ENCODE results near the gene ANKRD28.

Gene ANKRD28

DNA sequence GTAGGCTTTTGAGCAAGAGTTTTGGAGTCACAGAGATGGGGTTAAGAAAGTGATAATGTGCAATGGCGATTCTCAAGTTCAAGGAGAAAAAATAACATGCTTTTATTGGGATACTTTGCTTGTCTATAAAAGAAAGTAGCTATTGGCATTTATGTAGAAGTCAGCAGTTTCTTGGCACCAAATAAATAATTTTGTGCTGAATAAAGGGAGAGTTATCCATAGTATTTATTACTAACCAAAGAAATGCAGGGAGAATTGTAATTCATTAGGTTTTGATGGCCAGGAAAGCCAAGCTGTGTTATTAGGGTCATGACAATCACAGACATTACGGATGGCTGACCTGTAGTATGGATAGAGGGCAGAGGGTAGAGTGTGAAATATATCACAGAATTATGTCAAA, 163.1 kb downstream of the ANKRD28 start:
- POLR2A ChIA-PET = interaction anchor here (1.7 kb wide), 1 partner anchor 33 kb away, joined by 4 read pairs; the partner anchor contains the start of genes BTD and HACL1
- CTCF ChIA-PET = interaction anchor here (0.6 to 0.8 kb wide), 2 partner anchors 29 to 432 kb away, joined by 3 to 4 read pairs; no protein-coding TSS in a partner anchor
- TF ChIP-seq LEF1 (IDR thresholded peaks at IDR 0.05; ENCODE audit: borderline replicate concordance) (no peak), FOXA1 (IDR thresholded peaks at IDR 0.05) (no peak), TARDBP (IDR thresholded peaks at IDR 0.05) (no peak), BHLHE40 (IDR thresholded peaks at IDR 0.05; ENCODE audit: borderline replicate concordance) (no peak), ZNF384 (IDR thresholded peaks at IDR 0.05) (no peak), NFRKB (IDR thresholded peaks at IDR 0.05) (no peak), SUZ12 (IDR thresholded peaks at IDR 0.05) (no peak), SP1 (IDR thresholded peaks at IDR 0.05) (no peak), ELF4 (IDR thresholded peaks at IDR 0.05) (no peak), FOXM1 (IDR thresholded peaks at IDR 0.05; ENCODE audit: borderline replicate concordance) (no peak), HDGF (IDR thresholded peaks at IDR 0.05; ENCODE audit: borderline replicate concordance) (no peak)
- DNase-seq (ENCODE audit: extremely low spot score) = no peak

- DNase-seq (ENCODE audit: extremely low spot score) = no peak
- no peak for TF ChIP-seq LEF1 (IDR thresholded peaks at IDR 0.05; ENCODE audit: borderline replicate concordance)
- TF ChIP-seq BHLHE40 (IDR thresholded peaks at IDR 0.05; ENCODE audit: borderline replicate concordance) = no peak
- TF ChIP-seq PKNOX1 (IDR thresholded peaks at IDR 0.05) = no peak
- no peak for TF ChIP-seq CTBP1 (IDR thresholded peaks at IDR 0.05; ENCODE audit: borderline replicate concordance)
- no peak for TF ChIP-seq SP1 (IDR thresholded peaks at IDR 0.05)
- no peak for TF ChIP-seq HDGF (IDR thresholded peaks at IDR 0.05; ENCODE audit: borderline replicate concordance)
- TF ChIP-seq NFRKB (IDR thresholded peaks at IDR 0.05) = no peak
- no peak for TF ChIP-seq TARDBP (IDR thresholded peaks at IDR 0.05)
- ChIA-PET POLR2A (interaction anchor here (1.7 kb wide), 1 partner anchor 32 kb away, joined by 4 read pairs; the partner anchor contains the start of genes BTD and HACL1), CTCF (interaction anchor here (0.8 kb wide), 1 partner anchor 432 kb away, joined by 4 read pairs; no protein-coding TSS in a partner anchor)
Measured at GRCh38 chr3:15633766-15634598, 163.8 kb downstream of the ANKRD28 start.

DNA sequence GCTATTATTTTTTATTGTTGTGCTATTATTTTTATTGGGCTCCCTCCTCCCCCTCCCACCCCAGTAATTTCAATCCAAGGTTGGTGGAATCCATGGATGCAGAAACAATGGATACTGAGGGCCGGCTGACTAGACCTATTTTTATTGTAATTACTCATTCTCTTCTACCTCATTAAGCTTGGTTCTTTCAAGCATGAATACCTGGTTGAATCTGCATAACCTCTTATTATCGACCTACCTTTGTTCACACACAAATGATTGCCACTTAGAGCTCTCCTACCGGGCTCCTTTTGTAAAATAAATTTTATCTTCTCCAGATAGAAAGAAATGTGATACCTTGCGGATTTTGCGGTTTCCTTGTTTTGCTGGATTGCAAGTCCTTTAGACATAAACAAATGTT, 164.6 kb downstream of the ANKRD28 start:
- ChIA-PET POLR2A (interaction anchor here (1.7 kb wide), 1 partner anchor 32 kb away, joined by 4 read pairs; the partner anchor contains the start of genes BTD and HACL1), CTCF (no interaction called here)
- DNase-seq (ENCODE audit: extremely low spot score) = no peak
- no peak for TF ChIP-seq HDGF (IDR thresholded peaks at IDR 0.05; ENCODE audit: borderline replicate concordance)
- no peak for TF ChIP-seq ELF4 (IDR thresholded peaks at IDR 0.05)
- no peak for TF ChIP-seq ARNT (IDR thresholded peaks at IDR 0.05)

DNA sequence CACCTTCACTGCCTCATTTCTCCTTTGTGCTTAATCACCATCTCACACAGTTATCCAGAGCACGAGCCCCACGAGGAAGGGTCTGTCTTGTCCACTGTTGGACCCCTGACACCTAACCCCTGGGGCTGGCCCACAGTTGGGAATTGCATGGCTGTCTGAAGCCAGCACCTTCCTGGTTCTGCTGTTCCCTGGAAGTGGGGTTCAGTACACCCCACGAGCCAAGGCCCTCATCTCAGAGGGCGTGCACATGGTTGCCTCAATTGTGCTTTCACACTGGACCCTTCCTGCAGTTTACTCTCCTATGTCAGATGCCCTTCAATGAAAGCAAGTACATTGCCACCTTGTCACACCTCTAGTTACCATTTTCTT, 165.6 kb downstream of the ANKRD28 start:
- CTCF ChIA-PET = no interaction called here
- no peak for DNase-seq (ENCODE audit: extremely low spot score)
- TF ChIP-seq BHLHE40 (IDR thresholded peaks at IDR 0.05; ENCODE audit: borderline replicate concordance) (no peak), SUZ12 (IDR thresholded peaks at IDR 0.05) (no peak), ARNT (IDR thresholded peaks at IDR 0.05) (no peak), NFRKB (IDR thresholded peaks at IDR 0.05) (no peak), TARDBP (IDR thresholded peaks at IDR 0.05) (no peak), SP1 (IDR thresholded peaks at IDR 0.05) (no peak), LEF1 (IDR thresholded peaks at IDR 0.05; ENCODE audit: borderline replicate concordance) (no peak), PKNOX1 (IDR thresholded peaks at IDR 0.05) (no peak), ELF4 (IDR thresholded peaks at IDR 0.05) (no peak), CTBP1 (IDR thresholded peaks at IDR 0.05; ENCODE audit: borderline replicate concordance) (no peak)
- POLR2A ChIA-PET = no interaction called here

DNA sequence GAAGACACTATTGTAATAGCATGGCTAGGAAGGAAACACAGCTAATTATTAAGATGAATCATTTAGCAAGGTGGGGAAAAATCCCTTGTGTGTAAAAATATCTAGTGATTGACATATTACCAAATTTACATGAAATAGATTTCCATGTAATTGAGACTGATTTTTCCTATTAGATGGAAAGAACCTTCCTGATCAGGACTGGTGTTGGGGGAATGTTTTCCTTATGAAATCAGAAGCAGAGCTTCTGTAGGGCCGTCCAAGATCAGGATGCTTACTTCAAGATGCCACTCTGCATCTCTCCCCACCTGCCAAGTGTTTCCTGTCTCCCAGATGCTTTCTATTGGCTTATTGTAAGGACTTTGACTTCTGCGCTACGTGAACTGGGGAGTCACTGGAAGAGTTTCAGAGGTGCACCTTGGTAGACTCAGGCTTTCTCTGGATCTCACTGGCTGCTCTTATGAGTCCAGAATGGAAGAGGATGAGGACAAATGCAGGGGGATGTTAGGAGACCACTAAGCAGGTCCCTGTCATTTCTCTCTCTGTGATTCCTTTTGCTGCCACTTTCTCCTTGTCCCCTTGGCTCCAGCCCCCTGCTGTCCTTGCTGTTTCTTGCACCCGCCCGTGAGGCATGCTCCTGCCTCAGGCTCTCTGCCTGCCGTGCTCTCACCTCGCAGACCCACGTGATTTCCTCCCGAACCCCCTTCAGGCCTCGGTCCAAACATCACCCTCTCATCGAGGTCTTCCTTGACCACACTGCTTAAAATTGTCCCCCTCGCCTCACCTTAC, 166.2 kb downstream of the ANKRD28 start:
- ChIA-PET CTCF (interaction anchor here (0.6 kb wide), 1 partner anchor 32 kb away, joined by 3 read pairs; no protein-coding TSS in a partner anchor), POLR2A (no interaction called here)
- DNase-seq (ENCODE audit: extremely low spot score) = no peak
- TF ChIP-seq LEF1 (IDR thresholded peaks at IDR 0.05; ENCODE audit: borderline replicate concordance) = no peak
- TF ChIP-seq FOXM1 (IDR thresholded peaks at IDR 0.05; ENCODE audit: borderline replicate concordance) = no peak
- TF ChIP-seq HDGF (IDR thresholded peaks at IDR 0.05; ENCODE audit: borderline replicate concordance) = no peak
- no peak for TF ChIP-seq CTBP1 (IDR thresholded peaks at IDR 0.05; ENCODE audit: borderline replicate concordance)
- no peak for TF ChIP-seq BHLHE40 (IDR thresholded peaks at IDR 0.05; ENCODE audit: borderline replicate concordance)
- no peak for TF ChIP-seq TARDBP (IDR thresholded peaks at IDR 0.05)
- TF ChIP-seq SUZ12 (IDR thresholded peaks at IDR 0.05) = no peak
- no peak for TF ChIP-seq ELF4 (IDR thresholded peaks at IDR 0.05)

GRCh38 chr3:15630646-15631350, 167.0 kb downstream of the ANKRD28 start:
- POLR2A ChIA-PET = interaction anchor here (1.0 kb wide), 1 partner anchor 29 kb away, joined by 3 read pairs; the partner anchor contains the start of genes BTD and HACL1
- no peak for DNase-seq (ENCODE audit: extremely low spot score)
- TF ChIP-seq TARDBP (IDR thresholded peaks at IDR 0.05) (no peak), PKNOX1 (IDR thresholded peaks at IDR 0.05) (peak; percentile 93), SUZ12 (IDR thresholded peaks at IDR 0.05) (no peak), L3MBTL2 (conservative IDR thresholded peaks at IDR 0.05) (no peak), ZNF384 (IDR thresholded peaks at IDR 0.05) (no peak), HDGF (IDR thresholded peaks at IDR 0.05; ENCODE audit: borderline replicate concordance) (no peak), NFRKB (IDR thresholded peaks at IDR 0.05) (no peak), FOXA1 (IDR thresholded peaks at IDR 0.05) (no peak), SP1 (IDR thresholded peaks at IDR 0.05) (no peak)
- CTCF ChIA-PET = interaction anchor here (0.6 to 0.8 kb wide), 4 partner anchors 15 to 182 kb away, joined by 3 to 4 read pairs (median 3); no protein-coding TSS in a partner anchor

All from HEK293T (cell line).